ENCODE data around the gene ADCYAP1.
"Not testable (repeated sequence)": the region's sequence is repeated elsewhere in the genome, so short reads cannot be mapped to it uniquely, and the experiment has no call there.

ADCYAP1 gene

GRCh38 chr18:904218-905090, at the start of gene ADCYAP1:
Gene ADCYAP1 (plus strand): TSS chr18:904871. CDS start chr18:905387, 516 bp downstream.
- DNase-seq: peak; percentile 65

GRCh38 chr18:857986-858385, 46.7 kb upstream of the ADCYAP1 start:
- DNase-seq: no peak

GRCh38 chr18:864872-865273, 39.8 kb upstream of the ADCYAP1 start:
- DNase-seq: peak; percentile 84

- DNase-seq: no peak
These were observed 37.4 kb upstream of the ADCYAP1 start for GRCh38 chr18:867257-867656.

- not testable (repeated sequence) for DNase-seq
These were observed 31.2 kb upstream of the ADCYAP1 start for GRCh38 chr18:873426-873825.

GRCh38 chr18:875912-876311, 28.8 kb upstream of the ADCYAP1 start:
- no peak for DNase-seq

GRCh38 chr18:877238-877637, 27.4 kb upstream of the ADCYAP1 start:
- DNase-seq: no peak

- DNase-seq: no peak
These were observed 18.6 kb upstream of the ADCYAP1 start for GRCh38 chr18:886076-886475.

- no peak for DNase-seq
These were observed 17.0 kb upstream of the ADCYAP1 start for GRCh38 chr18:887716-888115.

GRCh38 chr18:892316-892715, 12.4 kb upstream of the ADCYAP1 start:
- peak; percentile 54 for DNase-seq

- no peak for DNase-seq
These were observed 8.4 kb upstream of the ADCYAP1 start for GRCh38 chr18:896315-896714.

- DNase-seq: no peak
These were observed 2.9 kb upstream of the ADCYAP1 start for GRCh38 chr18:901761-902160.

GRCh38 chr18:902229-902628, 2.4 kb upstream of the ADCYAP1 start:
- DNase-seq: peak; percentile 54

GRCh38 chr18:903701-904100, 970 bp upstream of the ADCYAP1 start:
- peak; percentile 89 for DNase-seq

GRCh38 chr18:905307-905947, 756 bp downstream of the ADCYAP1 start:
- DNase-seq: peak; percentile 34

- peak; percentile 37 for DNase-seq
These were observed 1.3 kb downstream of the ADCYAP1 start for GRCh38 chr18:905948-906415.

- DNase-seq: peak; percentile 80
These were observed 1.9 kb downstream of the ADCYAP1 start for GRCh38 chr18:906416-907114.

GRCh38 chr18:907115-907884, 2.6 kb downstream of the ADCYAP1 start:
- DNase-seq: peak; percentile 50

- DNase-seq: peak; percentile 61
These were observed 3.5 kb downstream of the ADCYAP1 start for GRCh38 chr18:907885-908757.

GRCh38 chr18:908758-909724, 4.4 kb downstream of the ADCYAP1 start:
- peak; percentile 85 for DNase-seq

Data from eye (tissue), 1 donor.